Astrocyte of the cerebellum (primary cell): Measurements from ENCODE around the gene POSTN.
"Not testable (repeated sequence)": the region's sequence is repeated elsewhere in the genome, so short reads cannot be mapped to it uniquely, and the experiment has no call there.

Experiments
- DNase-seq: peaks from one replicate; pipeline ENCODE4 v3.0.0-alpha.2; 2011; ENCODE audit warnings: low read depth
- H3K4me3 ChIP-seq: 2 replicates; pipeline ENCODE4 v1.5.1; 2011; ENCODE audit warnings: mild to moderate bottlenecking, low read depth, low read length, moderate library complexity
- in situ Hi-C: cut with HindIII; loops from 2 replicates; pipeline ENCODE4 v1.10.0; 2017; ENCODE audit warnings: low sequenced_read_pairs
- TF ChIP-seq, protein P1 (sequence below): IDR thresholded peaks from 2 replicates; pipeline ENCODE4 v1.5.1; 2012; ENCODE audit warnings: low read length, low read depth, moderate library complexity, mild to moderate bottlenecking; ENCODE audit errors: missing control alignments

The POSTN gene

GRCh38 chr13:37560526-37560925, 38.0 kb downstream of the POSTN start:
- TF ChIP-seq, protein P1, sequence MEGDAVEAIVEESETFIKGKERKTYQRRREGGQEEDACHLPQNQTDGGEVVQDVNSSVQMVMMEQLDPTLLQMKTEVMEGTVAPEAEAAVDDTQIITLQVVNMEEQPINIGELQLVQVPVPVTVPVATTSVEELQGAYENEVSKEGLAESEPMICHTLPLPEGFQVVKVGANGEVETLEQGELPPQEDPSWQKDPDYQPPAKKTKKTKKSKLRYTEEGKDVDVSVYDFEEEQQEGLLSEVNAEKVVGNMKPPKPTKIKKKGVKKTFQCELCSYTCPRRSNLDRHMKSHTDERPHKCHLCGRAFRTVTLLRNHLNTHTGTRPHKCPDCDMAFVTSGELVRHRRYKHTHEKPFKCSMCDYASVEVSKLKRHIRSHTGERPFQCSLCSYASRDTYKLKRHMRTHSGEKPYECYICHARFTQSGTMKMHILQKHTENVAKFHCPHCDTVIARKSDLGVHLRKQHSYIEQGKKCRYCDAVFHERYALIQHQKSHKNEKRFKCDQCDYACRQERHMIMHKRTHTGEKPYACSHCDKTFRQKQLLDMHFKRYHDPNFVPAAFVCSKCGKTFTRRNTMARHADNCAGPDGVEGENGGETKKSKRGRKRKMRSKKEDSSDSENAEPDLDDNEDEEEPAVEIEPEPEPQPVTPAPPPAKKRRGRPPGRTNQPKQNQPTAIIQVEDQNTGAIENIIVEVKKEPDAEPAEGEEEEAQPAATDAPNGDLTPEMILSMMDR: no peak
- in situ Hi-C loops: no loop called here
- no peak for DNase-seq
- no peak overlapping the region for H3K4me3 ChIP-seq

- not testable (repeated sequence) for DNase-seq
These were observed 39.8 kb downstream of the POSTN start for GRCh38 chr13:37558766-37559165.

DNA sequence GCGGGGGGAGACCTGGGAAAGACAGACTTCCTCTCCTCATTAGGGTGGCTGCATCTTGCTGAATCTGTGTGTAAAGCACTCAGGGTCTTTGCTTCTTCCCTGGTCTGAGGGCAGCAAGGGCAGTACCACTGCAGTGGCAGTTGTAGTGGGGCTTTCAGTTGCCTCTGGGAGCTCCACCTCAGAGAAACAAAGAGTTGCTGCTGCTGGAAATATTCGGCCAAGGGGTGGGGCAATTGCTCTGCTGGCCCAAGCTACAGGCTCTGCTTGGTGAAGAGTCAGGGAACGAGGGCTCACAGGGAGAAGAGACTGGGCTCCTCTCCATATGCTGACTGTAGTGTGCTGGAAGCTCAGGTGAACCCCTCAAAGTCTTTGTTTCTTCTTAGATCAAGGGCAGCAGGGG, 52.5 kb downstream of the POSTN start:
- TF ChIP-seq, protein P1: no peak
- no peak for DNase-seq
- in situ Hi-C loops: no loop called here
- H3K4me3 ChIP-seq: no peak overlapping the region

More at GRCh38 chr13:37558766-37559165, 39.8 kb downstream of the POSTN start:
- not testable (repeated sequence) for H3K4me3 ChIP-seq
- in situ Hi-C loops: loop anchor here (5.0 kb wide), 1 partner anchor 36 kb away; no protein-coding TSS in a partner anchor

- DNase-seq: no peak
- in situ Hi-C loops: no loop called here
- TF ChIP-seq, protein P1: no peak
- no peak overlapping the region for H3K4me3 ChIP-seq
These were observed 53.6 kb downstream of the POSTN start for GRCh38 chr13:37544995-37545394.

DNA sequence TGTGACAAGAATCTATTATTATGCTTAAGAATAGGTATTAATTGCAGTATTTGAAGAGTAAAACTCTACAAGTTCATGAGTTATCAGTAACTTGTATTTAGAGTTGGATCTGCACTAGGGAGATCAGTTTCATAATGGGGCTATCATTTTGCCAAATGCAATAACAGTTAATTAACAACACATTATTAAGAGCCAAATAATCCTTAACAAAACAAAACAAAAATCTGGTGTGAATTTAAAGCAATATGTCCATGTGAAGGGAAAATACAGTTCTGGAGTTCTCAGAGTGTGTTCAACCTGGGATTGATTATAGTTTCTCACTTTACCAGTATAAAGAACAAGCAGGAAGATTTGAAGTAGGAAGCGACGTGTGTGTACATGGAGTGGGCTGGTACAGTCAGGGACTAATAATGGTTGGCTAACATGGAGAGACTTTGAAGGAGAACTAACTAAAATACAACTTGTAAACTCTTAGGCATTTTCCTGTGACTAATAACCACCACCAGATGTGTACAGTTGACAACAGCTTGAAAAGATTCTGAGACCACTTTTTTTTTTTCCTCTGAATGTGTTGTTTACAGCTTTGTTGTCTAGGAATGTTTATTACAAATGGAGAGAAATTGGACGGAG, 58.5 kb downstream of the POSTN start:
- in situ Hi-C loops: no loop called here
- peak; percentile 12 for DNase-seq
- TF ChIP-seq, protein P1: no peak
- H3K4me3 ChIP-seq: no peak overlapping the region

GRCh38 chr13:37539170-37539569, 59.4 kb downstream of the POSTN start:
- no peak overlapping the region for H3K4me3 ChIP-seq
- TF ChIP-seq, protein P1: no peak
- in situ Hi-C loops: no loop called here
- no peak for DNase-seq

- TF ChIP-seq, protein P1: no peak
- DNase-seq: no peak
- in situ Hi-C loops: no loop called here
- H3K4me3 ChIP-seq: no peak overlapping the region
These were observed 63.1 kb downstream of the POSTN start for GRCh38 chr13:37535501-37535900.
